HepG2 (cell line): ENCODE results near the gene SEMA7A. TPM values are rescaled to one million over a fixed set of nuclear protein-coding genes. Genes with fewer than 3 reads are reported as not detected.

Experiments used
- ATF1 ChIP-seq: IDR thresholded peaks from 2 replicates; pipeline ENCODE4 v1.6.1; 2016; ENCODE audit warnings: mild to moderate bottlenecking, control low read depth
- BATF2 ChIP-seq: sonication (generic); formaldehyde crosslinking; IDR thresholded peaks from 2 replicates; pipeline ENCODE4 v1.8.0; 2022; ENCODE audit warnings: mild to moderate bottlenecking, missing genetic modification reagents, moderate library complexity
- CCDC6 ChIP-seq: sonication (generic); formaldehyde crosslinking; IDR thresholded peaks from 2 replicates; pipeline ENCODE4 v1.8.1; 2022; ENCODE audit warnings: mild to moderate bottlenecking, missing genetic modification reagents, moderate library complexity
- EP300 ChIP-seq, 3 experiments: sonication (generic) in 1 of 3; formaldehyde crosslinking in 1 of 3; IDR thresholded peaks; 2 replicates each; pipeline versions ENCODE4 v1.5.1 to v1.6.1; 2011 to 2020; ENCODE audit warnings: low read depth in 2 of 3, low read length in 2 of 3, borderline replicate concordance in 1 of 3, improper control_type of control experiment in 1 of 3, mild to moderate bottlenecking in 1 of 3, missing genetic modification reagents in 1 of 3, moderate library complexity in 1 of 3
- FOSL2 ChIP-seq: sonication (generic); formaldehyde crosslinking; IDR thresholded peaks from 2 replicates; pipeline ENCODE4 v1.4.0; 2020; ENCODE audit warnings: missing genetic modification reagents
- JUNB ChIP-seq: sonication (generic); formaldehyde crosslinking; IDR thresholded peaks from 2 replicates; pipeline ENCODE4 v1.8.0; 2022; ENCODE audit warnings: missing genetic modification reagents, mild to moderate bottlenecking, borderline replicate concordance
- MBD4 ChIP-seq: IDR thresholded peaks from 2 replicates; pipeline ENCODE4 v1.6.1; 2012; ENCODE audit warnings: low read length, inconsistent platforms, borderline replicate concordance
- MBNL3 ChIP-seq: fragments of 250-450 bp; sonication (Bioruptor Pico); conservative IDR thresholded peaks from 2 replicates; pipeline ENCODE4 v1.8.0; 2022; ENCODE audit warnings: mild to moderate bottlenecking, inconsistent platforms
- NCOR1 ChIP-seq: fragments of 200-600 bp; sonication (generic); IDR thresholded peaks from 2 replicates; pipeline ENCODE4 v1.7.0; 2017; ENCODE audit warnings: antibody characterized with exemption, low read length, borderline replicate concordance
- RFXAP ChIP-seq: sonication (generic); formaldehyde crosslinking; IDR thresholded peaks from 2 replicates; pipeline ENCODE4 v1.4.0; 2020; ENCODE audit warnings: missing genetic modification reagents, borderline replicate concordance
- SAP130 ChIP-seq: IDR thresholded peaks from 2 replicates; pipeline ENCODE4 v1.6.1; 2016; ENCODE audit warnings: low read depth
- SOX5 ChIP-seq: IDR thresholded peaks from 2 replicates; pipeline ENCODE4 v1.6.1; 2016; ENCODE audit warnings: borderline replicate concordance
- TBX3 ChIP-seq: fragments of 450-650 bp; IDR thresholded peaks from 2 replicates; pipeline ENCODE4 v1.6.1; 2017; ENCODE audit warnings: antibody characterized with exemption, mild to moderate bottlenecking, inconsistent platforms, borderline replicate concordance
- THYN1 ChIP-seq: sonication (generic); formaldehyde crosslinking; IDR thresholded peaks from 2 replicates; pipeline ENCODE4 v1.8.1; 2023; ENCODE audit warnings: low read depth, mild to moderate bottlenecking, moderate library complexity, missing genetic modification reagents, borderline replicate concordance
- ZGPAT ChIP-seq: IDR thresholded peaks from 2 replicates; pipeline ENCODE4 v1.6.1; 2016; ENCODE audit warnings: mild to moderate bottlenecking
- ZNF12 ChIP-seq: sonication (generic); formaldehyde crosslinking; IDR thresholded peaks from 2 replicates; pipeline ENCODE4 v1.5.0; 2020; ENCODE audit warnings: missing genetic modification reagents
- ZNF180 ChIP-seq: sonication (generic); formaldehyde crosslinking; IDR thresholded peaks from 2 replicates; pipeline ENCODE4 v1.4.0; 2020; ENCODE audit warnings: low read depth, missing genetic modification reagents, borderline replicate concordance
- ZNF207 ChIP-seq: fragments of 450-650 bp; IDR thresholded peaks from 2 replicates; pipeline ENCODE4 v1.6.1; 2016; ENCODE audit warnings: antibody characterized with exemption, borderline replicate concordance
- ZNF234 ChIP-seq: sonication (generic); formaldehyde crosslinking; conservative IDR thresholded peaks from 2 replicates; pipeline ENCODE4 v1.5.1; 2020; ENCODE audit warnings: mild to moderate bottlenecking, missing genetic modification reagents
- ZNF3 ChIP-seq: IDR thresholded peaks from 2 replicates; pipeline ENCODE4 v1.7.0; 2017; ENCODE audit warnings: inconsistent platforms
- ZNF547 ChIP-seq: sonication (generic); formaldehyde crosslinking; IDR thresholded peaks from 2 replicates; pipeline ENCODE4 v1.5.1; 2020; ENCODE audit warnings: mild to moderate bottlenecking, missing genetic modification reagents
- ZNF616 ChIP-seq: sonication (generic); formaldehyde crosslinking; IDR thresholded peaks from 2 replicates; pipeline ENCODE4 v1.5.0; 2020; ENCODE audit warnings: low read depth, mild to moderate bottlenecking, missing genetic modification reagents
- ZNF878 ChIP-seq: sonication (generic); formaldehyde crosslinking; IDR thresholded peaks from 2 replicates; pipeline ENCODE4 v1.8.1; 2023; ENCODE audit warnings: mild to moderate bottlenecking, missing genetic modification reagents, moderate library complexity
- polyA plus RNA-seq, 8 experiments: library from polyadenylated mRNA; depleted of rRNA in 3 of 8; stranded (reverse) in 7 of 8; unstranded in 1 of 8; fragments of >200 nt; fragmentation: Illumina TruSeq in 4 of 8; extraction: Trizol in 4 of 8; gene quantifications; 2 replicates each; pipeline versions ENCODE4 v1.2.1 to v1.2.3, GENCODE V29; 2011 to 2016; ENCODE audit warnings: low read depth in 4 of 8, missing spikeins in 1 of 8, mixed read lengths in 1 of 8; ENCODE audit not compliant: insufficient read depth in 1 of 8
- total RNA-seq, 5 experiments: library from RNA; depleted of rRNA; stranded (reverse); fragments of >200 nt; fragmentation: Illumina TruSeq; extraction: Trizol; gene quantifications; 2 replicates each; pipeline ENCODE4 v1.2.3, GENCODE V29; 2016; ENCODE audit warnings: low read depth in 1 of 5
- TF ChIP-seq, protein P1 (sequence below): sonication (generic); formaldehyde crosslinking; IDR thresholded peaks from 2 replicates; pipeline ENCODE4 v1.9.0; 2022; ENCODE audit warnings: low read depth, missing genetic modification reagents
- TF ChIP-seq, protein P2 (sequence below): sonication (generic); formaldehyde crosslinking; IDR thresholded peaks from 2 replicates; pipeline ENCODE4 v1.5.0; 2020; ENCODE audit warnings: mild to moderate bottlenecking, missing genetic modification reagents, moderate library complexity

SEMA7A gene
- total and polyA plus RNA-seq, 2 of the 13 experiments (the other 11 are each of a cell fraction or from before 2014, with no cell fraction given): 9.0 to 15.8 TPM

DNA sequence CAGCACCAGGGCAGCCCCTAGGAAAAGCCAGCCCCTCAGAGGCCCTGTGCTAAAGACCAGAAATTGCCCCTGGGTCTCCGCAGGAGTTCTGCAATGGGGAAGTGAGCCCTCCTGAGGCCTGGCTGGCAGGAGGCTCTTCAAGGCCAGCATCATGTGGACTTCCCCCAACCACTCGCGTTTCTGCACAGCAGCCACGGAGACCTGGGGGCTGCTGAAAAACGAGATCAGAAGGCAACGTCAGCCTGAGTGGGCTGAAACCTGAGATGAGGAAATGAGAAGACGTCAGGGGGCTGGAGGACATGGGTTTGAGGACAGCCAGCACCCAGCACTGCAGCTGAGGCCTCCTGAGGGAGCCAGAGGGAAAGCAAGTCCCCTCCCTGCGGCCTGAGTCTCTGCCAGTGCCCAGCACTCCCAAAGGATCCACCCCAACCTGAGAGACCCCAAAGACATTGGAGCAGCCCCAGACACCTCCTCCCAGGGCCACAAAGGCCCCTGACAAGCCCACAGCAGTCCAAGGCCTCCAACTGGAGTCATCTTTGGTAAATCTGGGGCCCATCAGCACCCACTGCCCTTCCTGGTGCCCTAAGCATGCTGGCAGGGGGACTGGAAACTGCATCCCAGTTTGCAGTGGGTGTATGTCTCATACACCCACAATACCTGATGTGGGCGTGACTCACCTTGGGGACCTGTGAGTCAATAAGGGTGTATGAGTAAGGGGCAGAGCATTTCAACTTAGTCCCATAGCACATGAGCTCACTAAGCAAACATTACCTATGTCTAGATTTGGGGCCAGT, 37.1 kb downstream of the SEMA7A start (continued):
- TF ChIP-seq BATF2 (CRISPR knock-in tag): no peak
- no peak for TF ChIP-seq ZNF180 (CRISPR knock-in tag)
- TF ChIP-seq, protein P1, sequence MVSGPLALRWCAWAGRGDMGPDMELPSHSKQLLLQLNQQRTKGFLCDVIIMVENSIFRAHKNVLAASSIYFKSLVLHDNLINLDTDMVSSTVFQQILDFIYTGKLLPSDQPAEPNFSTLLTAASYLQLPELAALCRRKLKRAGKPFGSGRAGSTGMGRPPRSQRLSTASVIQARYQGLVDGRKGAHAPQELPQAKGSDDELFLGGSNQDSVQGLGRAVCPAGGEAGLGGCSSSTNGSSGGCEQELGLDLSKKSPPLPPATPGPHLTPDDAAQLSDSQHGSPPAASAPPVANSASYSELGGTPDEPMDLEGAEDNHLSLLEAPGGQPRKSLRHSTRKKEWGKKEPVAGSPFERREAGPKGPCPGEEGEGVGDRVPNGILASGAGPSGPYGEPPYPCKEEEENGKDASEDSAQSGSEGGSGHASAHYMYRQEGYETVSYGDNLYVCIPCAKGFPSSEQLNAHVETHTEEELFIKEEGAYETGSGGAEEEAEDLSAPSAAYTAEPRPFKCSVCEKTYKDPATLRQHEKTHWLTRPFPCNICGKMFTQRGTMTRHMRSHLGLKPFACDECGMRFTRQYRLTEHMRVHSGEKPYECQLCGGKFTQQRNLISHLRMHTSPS: 0 out of 2 replicates have a peak, but pooled peaks have one; percentile 31
- TF ChIP-seq RFXAP (CRISPR knock-in tag): no peak
- TF ChIP-seq MBNL3 (CRISPR knock-in tag): no peak
- peak; percentile 86 for TF ChIP-seq ZNF12 (CRISPR knock-in tag)
- TF ChIP-seq, protein P2, sequence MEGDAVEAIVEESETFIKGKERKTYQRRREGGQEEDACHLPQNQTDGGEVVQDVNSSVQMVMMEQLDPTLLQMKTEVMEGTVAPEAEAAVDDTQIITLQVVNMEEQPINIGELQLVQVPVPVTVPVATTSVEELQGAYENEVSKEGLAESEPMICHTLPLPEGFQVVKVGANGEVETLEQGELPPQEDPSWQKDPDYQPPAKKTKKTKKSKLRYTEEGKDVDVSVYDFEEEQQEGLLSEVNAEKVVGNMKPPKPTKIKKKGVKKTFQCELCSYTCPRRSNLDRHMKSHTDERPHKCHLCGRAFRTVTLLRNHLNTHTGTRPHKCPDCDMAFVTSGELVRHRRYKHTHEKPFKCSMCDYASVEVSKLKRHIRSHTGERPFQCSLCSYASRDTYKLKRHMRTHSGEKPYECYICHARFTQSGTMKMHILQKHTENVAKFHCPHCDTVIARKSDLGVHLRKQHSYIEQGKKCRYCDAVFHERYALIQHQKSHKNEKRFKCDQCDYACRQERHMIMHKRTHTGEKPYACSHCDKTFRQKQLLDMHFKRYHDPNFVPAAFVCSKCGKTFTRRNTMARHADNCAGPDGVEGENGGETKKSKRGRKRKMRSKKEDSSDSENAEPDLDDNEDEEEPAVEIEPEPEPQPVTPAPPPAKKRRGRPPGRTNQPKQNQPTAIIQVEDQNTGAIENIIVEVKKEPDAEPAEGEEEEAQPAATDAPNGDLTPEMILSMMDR (CRISPR knock-in tag): peak; percentile 44
- TF ChIP-seq EP300 (IDR thresholded peaks at IDR 0.05; ENCODE audit: low read depth in 2 of 2, low read length in 2 of 2): peak in 1 of 2 experiments; percentile 44; a peak in 1 of 4 replicates
- no peak; the same call in 1 of the 2 replicates for TF ChIP-seq EP300 (CRISPR knock-in tag; IDR thresholded peaks at IDR 0.05; ENCODE audit: borderline replicate concordance)
- TF ChIP-seq CCDC6 (CRISPR knock-in tag): no peak
- no peak for TF ChIP-seq ZGPAT (CRISPR knock-in tag)
- peak; percentile 96 for TF ChIP-seq FOSL2 (CRISPR knock-in tag)
- no peak for TF ChIP-seq ZNF547 (CRISPR knock-in tag)
- no peak for TF ChIP-seq TBX3
- peak; percentile 41; the same call in 1 of the 2 replicates for TF ChIP-seq SAP130 (CRISPR knock-in tag)
- peak; percentile 23; the same call in 1 of the 2 replicates for TF ChIP-seq JUNB
- no peak for TF ChIP-seq THYN1 (CRISPR knock-in tag)
- no peak for TF ChIP-seq ATF1
- no peak for TF ChIP-seq MBD4
- TF ChIP-seq NCOR1: no peak
- TF ChIP-seq ZNF207: no peak
- peak; percentile 43; the same call in 1 of the 2 replicates for TF ChIP-seq SOX5 (CRISPR knock-in tag)
- no peak for TF ChIP-seq ZNF616 (CRISPR knock-in tag)
- TF ChIP-seq ZNF234 (CRISPR knock-in tag): no peak
- TF ChIP-seq ZNF878 (CRISPR knock-in tag): no peak
- no peak for TF ChIP-seq ZNF3 (CRISPR knock-in tag)
